Endothelial cell (in vitro differentiated cells): ENCODE measurements around the gene AFDN. TPM values are rescaled to one million over a fixed set of nuclear protein-coding genes. Genes with fewer than 3 reads are reported as not detected.

Experiments
- DNase-seq: peaks from one replicate; pipeline ENCODE4 v3.0.0; 2021; ENCODE audit warnings: low spot score
- H3K27ac Mint-ChIP-seq: one replicate; pipeline ENCODE4 v1.8.0; 2021; ENCODE audit warnings: mixed read lengths, inconsistent platforms; ENCODE audit not compliant: unreplicated experiment
- H3K27me3 Mint-ChIP-seq: one replicate; pipeline ENCODE4 v1.8.0; 2021; ENCODE audit warnings: mild to moderate bottlenecking, moderate library complexity, mixed read lengths, inconsistent platforms; ENCODE audit not compliant: unreplicated experiment
- H3K36me3 Mint-ChIP-seq: one replicate; pipeline ENCODE4 v1.8.0; 2021; ENCODE audit warnings: mild to moderate bottlenecking, low read depth, mixed read lengths, inconsistent platforms; ENCODE audit not compliant: unreplicated experiment
- H3K4me1 Mint-ChIP-seq: one replicate; pipeline ENCODE4 v1.8.0; 2021; ENCODE audit warnings: mild to moderate bottlenecking, mixed read lengths, inconsistent platforms; ENCODE audit not compliant: unreplicated experiment
- H3K4me3 Mint-ChIP-seq: one replicate; pipeline ENCODE4 v1.8.0; 2021; ENCODE audit warnings: mild to moderate bottlenecking, mixed read lengths, inconsistent platforms; ENCODE audit not compliant: unreplicated experiment
- H3K9me3 Mint-ChIP-seq: one replicate; pipeline ENCODE4 v1.8.0; 2021; ENCODE audit warnings: mixed read lengths, inconsistent platforms; ENCODE audit not compliant: unreplicated experiment
- CTCF ChIP-seq: fragments of 200-600 bp; sonication (generic); IDR thresholded peaks from one replicate; pipeline ENCODE4 v1.5.0; 2021; ENCODE audit warnings: antibody characterized with exemption; ENCODE audit not compliant: unreplicated experiment
- total RNA-seq: library from RNA; stranded (reverse); fragmentation: NEBNext Ultra II Directional; extraction: Animal tissue kit (Norgen Biotek cat#: 25700); gene quantifications from one replicate; pipeline ENCODE4 v1.2.1, GENCODE V29; 2021; ENCODE audit not compliant: unreplicated experiment

AFDN gene
- total RNA-seq, 1 donor from 2014 or later = 306 TPM

DNA sequence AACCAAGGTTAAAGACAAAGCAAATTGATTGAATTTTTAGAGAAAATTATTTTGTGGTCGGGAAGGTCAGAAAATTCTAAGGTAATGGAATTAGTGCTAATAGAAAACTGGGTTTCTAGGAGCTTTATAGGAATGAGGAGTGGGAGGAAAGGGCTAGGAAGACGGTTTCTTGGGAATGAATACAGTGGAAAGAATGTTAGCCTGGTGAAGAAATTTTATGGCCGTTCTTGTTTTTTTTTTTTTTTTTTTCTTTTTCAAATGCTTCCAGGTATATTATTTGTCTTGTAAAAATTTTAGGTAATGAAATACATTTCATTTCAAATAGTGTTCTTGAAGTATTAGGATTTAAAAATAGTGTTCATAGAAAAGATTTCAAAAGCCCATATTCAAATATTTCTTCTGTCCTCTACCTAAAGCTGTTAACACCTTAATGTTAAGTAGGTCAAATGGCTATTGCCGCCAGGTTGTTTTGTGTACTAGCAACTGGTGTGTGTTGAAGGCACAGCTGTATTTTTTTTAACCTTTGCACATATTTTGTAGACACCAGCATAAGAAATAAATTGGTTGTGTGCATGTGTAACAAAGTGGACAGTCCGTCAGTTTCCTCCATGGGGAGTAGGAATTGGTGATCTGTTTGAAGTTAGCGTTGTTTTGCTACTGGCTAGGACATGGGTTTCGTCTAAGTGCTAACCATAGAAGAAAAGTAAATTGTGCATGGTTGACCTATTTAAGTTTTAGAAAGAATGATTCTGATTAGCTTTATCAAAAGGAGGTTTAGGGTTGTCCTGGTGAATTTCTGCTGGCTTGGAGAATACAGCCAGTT is 32.3 kb downstream of the AFDN start:
- no peak for TF ChIP-seq CTCF
- no peaks in the 10 kb centered on the region for H3K27me3 Mint-ChIP-seq
- H3K4me3 Mint-ChIP-seq = no peak overlapping the region

DNA sequence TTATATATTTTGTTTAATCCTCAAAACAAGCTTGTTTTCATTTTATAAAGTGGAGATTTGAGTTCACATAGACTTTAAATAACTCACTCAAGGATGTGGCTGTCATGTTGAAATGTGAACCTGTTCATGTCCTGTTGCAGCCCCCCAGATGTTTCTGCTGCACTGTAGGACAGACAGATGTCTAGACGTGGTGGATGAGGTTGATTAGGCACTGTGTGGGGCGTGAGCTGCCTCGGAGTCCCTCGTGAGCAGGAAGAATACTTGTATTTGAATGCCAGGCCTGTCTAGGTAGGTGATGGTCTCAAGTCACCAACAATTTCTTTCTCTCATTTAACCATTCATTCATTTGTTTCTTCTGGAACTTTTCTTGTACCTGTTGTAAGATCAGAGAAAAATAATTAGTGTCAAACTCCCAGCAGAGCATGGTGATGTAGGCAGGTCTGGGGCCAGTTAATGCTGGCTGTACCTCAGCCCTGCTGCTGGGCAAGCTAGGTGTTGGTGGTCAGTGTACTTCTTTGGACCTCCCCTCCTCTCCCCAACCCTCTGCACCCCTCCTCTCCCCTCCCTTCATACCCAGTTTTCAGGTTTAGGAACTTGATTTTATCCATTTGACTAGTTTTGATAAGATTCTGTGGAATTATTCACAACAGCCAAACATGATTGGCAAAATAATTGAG is 34.0 kb downstream of the AFDN start:
- Mint-ChIP-seq H3K4me1 (peaks cover 45% of the 10 kb centered on the region), H3K27ac (no peak overlapping the region), H3K36me3 (no peaks in the 10 kb centered on the region), H3K27me3 (no peaks in the 10 kb centered on the region), H3K4me3 (no peak overlapping the region), H3K9me3 (no peaks in the 10 kb centered on the region)
- DNase-seq = no peak
- TF ChIP-seq CTCF = no peak

More for the DNA sequence above, 32.3 kb downstream of the AFDN start:
- H3K4me1 Mint-ChIP-seq = peaks cover 45% of the 10 kb centered on the region
- no peaks in the 10 kb centered on the region for H3K9me3 Mint-ChIP-seq
- no peaks in the 10 kb centered on the region for H3K36me3 Mint-ChIP-seq
- peak overlapping the region; percentile 49 for H3K27ac Mint-ChIP-seq
- DNase-seq = no peak

GRCh38 chr6:167861424-167861823 is 34.7 kb downstream of the AFDN start:
- TF ChIP-seq CTCF = no peak
- Mint-ChIP-seq H3K4me1 (peaks cover 45% of the 10 kb centered on the region), H3K27me3 (no peaks in the 10 kb centered on the region)

GRCh38 chr6:167863897-167864296 is 37.2 kb downstream of the AFDN start:
- Mint-ChIP-seq H3K4me3 (no peak overlapping the region), H3K27ac (no peak overlapping the region), H3K36me3 (peaks cover 19% of the 10 kb centered on the region), H3K27me3 (no peaks in the 10 kb centered on the region), H3K4me1 (peaks cover 26% of the 10 kb centered on the region), H3K9me3 (no peaks in the 10 kb centered on the region)
- DNase-seq = no peak
- no peak for TF ChIP-seq CTCF

More at GRCh38 chr6:167861424-167861823, 34.7 kb downstream of the AFDN start:
- Mint-ChIP-seq H3K36me3 (no peaks in the 10 kb centered on the region), H3K9me3 (no peaks in the 10 kb centered on the region), H3K4me3 (no peak overlapping the region), H3K27ac (no peak overlapping the region)
- DNase-seq = no peak

- no peak for DNase-seq
- Mint-ChIP-seq H3K36me3 (peaks cover 30% of the 10 kb centered on the region), H3K4me3 (no peak overlapping the region), H3K27ac (no peak overlapping the region), H3K4me1 (peaks cover 4% of the 10 kb centered on the region), H3K9me3 (no peaks in the 10 kb centered on the region), H3K27me3 (no peaks in the 10 kb centered on the region)
- no peak for TF ChIP-seq CTCF
Measured at GRCh38 chr6:167866642-167867041, 39.9 kb downstream of the AFDN start.
